HG03135 (cell line): ENCODE results near the gene OTOG.

Source experiments
- ATAC-seq: cut with Tn5 transposase; IDR thresholded peaks from one replicate; pipeline ENCODE4 v1.9.1; 2021; ENCODE audit warnings: mild to moderate bottlenecking, moderate library complexity; ENCODE audit not compliant: unreplicated experiment

OTOG gene

GRCh38 chr11:17535488-17535887 is 11.6 kb upstream of the OTOG start:
- ATAC-seq, result no peak

- no peak for ATAC-seq
Measured at GRCh38 chr11:17537261-17537660, 9.8 kb upstream of the OTOG start.

GRCh38 chr11:17538054-17538453 is 9.0 kb upstream of the OTOG start:
- ATAC-seq, result no peak

GRCh38 chr11:17538731-17539130 is 8.3 kb upstream of the OTOG start:
- no peak for ATAC-seq

GRCh38 chr11:17540807-17541206 is 6.3 kb upstream of the OTOG start:
- no peak for ATAC-seq

DNA sequence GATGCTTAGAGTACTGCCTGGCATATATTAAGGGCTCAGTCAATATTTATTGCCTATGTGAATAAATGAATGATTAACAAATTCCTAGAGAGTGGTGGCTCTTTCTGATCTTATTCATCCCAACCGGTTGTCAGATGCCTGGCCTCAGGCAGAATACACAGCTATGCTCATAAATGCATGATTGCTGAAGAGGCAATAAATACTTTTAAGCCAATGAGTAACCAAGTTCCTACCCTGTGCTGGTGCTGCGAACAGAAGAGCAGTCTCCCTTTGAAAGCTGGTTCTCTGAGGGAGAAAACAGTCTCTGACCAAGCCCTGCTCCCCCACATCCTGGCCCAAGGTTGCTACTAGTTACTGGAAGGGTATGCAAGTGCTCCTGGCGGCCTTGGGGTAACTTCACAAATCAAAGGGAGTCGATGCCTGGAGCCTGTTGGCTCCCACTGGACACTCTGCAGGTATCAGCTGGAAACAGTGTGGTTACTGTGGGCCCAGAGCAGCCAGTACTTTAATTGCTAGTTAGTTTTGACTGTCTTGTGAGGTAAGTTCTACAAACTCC is 5.7 kb upstream of the OTOG start:
- no peak for ATAC-seq

DNA sequence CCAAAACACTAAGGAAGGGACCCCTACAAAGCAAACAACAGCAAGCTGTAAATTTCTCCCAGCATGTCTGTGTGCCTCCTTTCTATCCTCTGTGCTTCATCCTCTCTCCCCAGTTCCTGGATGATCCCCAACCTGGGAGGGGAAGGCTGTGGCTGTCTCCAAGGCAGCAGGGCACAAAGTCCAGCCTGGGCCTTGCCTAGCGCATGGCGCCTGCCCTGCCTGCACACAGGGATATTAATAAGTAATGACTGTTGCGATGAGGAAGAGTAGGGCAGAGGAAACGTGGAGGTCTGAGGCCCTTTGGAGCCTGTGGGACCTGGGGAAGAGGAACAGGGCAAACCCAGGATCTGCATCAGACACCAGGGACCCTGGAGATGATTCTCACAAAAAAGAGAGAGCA is 4.8 kb upstream of the OTOG start:
- ATAC-seq, result no peak

DNA sequence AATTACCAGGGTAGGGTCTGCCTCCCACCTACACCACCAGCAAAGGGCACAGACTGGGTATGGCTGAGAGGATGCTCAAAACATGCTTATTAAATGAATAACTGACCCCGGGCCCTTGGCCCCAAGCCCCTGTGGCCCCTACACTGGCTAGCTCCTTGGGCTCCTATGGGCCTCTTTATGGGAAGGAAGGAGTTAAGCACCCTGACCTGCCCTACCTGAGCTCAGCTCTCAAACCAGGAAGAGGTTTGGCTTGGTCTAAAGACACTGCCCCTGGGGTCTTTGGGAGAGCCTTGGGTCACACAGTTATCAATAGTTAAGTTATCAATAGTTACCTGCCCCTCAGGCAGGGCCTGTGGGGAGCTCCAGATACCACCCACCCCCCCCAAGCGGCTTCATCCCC is 4.0 kb upstream of the OTOG start:
- no peak for ATAC-seq

DNA sequence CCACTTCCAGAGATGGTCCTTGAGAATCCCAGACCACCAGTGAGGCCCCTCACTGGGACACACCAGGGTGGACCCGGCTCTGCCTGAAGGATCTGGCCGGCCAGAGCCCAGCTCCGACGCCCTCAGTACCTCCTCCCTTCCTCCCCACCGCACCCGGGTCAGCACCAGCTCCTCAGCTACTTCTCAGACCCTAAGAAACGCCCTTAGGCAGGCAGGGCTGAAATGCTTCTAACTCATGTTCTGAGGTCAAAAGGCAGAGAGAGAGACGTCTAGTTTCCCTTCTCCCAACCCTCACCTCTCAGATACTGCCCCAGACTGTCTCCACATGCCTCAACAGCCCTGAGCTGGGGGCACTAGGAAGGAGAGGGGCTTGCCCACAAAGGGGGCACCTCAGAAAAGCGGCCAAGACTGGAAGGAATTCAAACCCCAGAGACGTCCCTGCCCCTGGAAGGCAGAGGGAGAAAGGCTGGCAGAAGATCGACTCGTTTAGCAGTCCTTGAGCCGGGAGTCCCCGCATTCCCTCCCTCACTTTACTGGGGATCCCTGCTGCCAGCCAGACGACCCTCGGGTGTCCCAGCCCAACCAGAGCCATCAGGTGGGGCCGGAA is 3.4 kb upstream of the OTOG start:
- ATAC-seq, result no peak

DNA sequence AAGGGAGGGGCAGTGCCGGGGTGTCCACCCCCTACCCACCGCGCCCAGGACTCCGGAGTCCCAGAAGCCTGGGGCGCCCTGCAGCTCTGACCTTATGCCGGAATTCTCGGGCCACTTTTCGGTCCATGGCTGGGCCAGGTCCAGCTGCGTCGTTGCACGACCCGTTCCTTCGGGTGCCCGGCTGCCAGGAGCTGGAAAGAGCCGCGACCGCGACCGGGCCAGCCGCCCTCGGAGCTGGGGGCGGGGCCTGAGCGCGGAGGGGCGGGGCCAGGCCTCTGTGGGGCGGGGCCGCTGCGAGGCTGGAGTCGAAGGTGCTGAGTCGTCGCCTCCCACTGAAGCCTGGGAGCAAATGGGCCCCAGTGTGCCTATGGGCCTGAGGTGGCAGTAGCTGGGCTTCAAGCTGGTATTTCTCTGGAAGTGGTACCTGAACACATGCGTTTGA is 2.9 kb upstream of the OTOG start, which contains the start of gene USH1C:
Gene USH1C, minus strand, starts transcription at position 236 of the 442 bp plus-strand sequence. Its CDS starts 109 bp downstream, at position 127.
- no peak for ATAC-seq

GRCh38 chr11:17546240-17546639 is 819 bp upstream of the OTOG start:
- no peak for ATAC-seq

DNA sequence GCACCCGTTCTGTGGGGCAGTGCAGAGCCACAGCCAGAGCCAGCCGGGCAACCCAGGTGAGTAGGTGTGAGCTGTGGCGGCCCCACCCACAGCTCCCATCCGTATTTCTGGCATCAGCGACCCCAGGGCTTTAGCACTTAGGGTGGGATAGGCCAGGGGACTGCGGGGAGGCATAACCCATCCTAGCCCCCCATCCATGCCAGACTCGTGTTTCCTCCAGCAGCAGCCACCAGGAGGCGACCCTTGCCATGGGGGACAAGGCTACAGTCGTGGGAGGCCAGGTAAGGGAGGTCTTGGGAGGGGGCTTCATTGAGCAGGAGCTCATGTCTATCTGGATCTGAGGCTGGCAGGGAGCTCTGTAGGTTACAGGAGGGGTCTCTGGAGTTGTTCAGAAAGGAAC is 873 bp downstream of the OTOG start:
- ATAC-seq, result no peak

- no peak for ATAC-seq
Measured at GRCh38 chr11:17548444-17548843, 1.4 kb downstream of the OTOG start.

- ATAC-seq, result no peak
Measured at GRCh38 chr11:17550450-17551346, 3.6 kb downstream of the OTOG start.

GRCh38 chr11:17551347-17552040 is 4.4 kb downstream of the OTOG start:
- ATAC-seq, result no peak

GRCh38 chr11:17552041-17552355 is 4.9 kb downstream of the OTOG start:
- no peak for ATAC-seq

DNA sequence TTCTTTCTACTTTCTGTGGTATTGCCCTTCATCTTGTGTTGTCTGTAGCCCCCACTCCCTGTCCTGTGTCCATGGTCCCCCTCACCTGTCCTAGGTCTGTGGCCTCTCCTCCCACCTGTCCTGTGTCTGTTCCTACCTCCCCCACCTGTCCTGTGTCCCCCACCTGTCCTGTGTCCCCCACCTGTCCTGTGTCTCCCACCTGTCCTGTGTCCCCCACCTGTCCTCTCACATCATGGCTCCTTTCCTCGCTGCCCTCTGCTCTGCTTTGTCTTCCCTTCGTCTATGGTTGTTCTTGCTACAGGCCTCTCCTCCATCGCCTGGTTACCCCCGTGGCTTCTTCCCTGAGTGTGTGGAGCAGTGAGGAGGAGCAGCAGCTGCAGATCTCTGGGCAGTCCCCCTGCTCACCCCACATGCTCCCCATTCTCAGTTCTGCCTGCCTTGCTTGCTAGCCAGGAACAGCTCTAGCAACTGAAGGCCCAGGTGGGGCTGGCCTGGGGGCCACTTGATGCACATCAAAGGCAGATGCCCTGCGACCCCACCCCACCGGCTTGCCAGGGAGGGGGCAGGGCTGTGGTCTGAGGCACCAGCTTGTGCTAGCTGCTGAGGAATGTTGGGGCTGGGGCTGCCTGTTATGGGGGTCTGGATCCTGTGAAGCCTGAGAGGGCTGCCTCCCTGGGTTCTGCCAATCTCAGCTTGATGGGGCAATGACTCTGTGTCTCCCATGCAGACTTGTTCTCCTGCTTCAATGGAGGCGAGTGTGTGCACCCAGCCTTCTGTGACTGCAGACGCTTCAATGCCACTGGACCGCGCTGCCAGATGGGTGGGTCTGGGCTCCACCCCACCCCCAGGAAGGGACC is 5.6 kb downstream of the OTOG start:
- ATAC-seq, result no peak

- no peak for ATAC-seq
Measured at GRCh38 chr11:17553249-17553546, 6.1 kb downstream of the OTOG start.

GRCh38 chr11:17554487-17554886 is 7.4 kb downstream of the OTOG start:
- no peak for ATAC-seq

DNA sequence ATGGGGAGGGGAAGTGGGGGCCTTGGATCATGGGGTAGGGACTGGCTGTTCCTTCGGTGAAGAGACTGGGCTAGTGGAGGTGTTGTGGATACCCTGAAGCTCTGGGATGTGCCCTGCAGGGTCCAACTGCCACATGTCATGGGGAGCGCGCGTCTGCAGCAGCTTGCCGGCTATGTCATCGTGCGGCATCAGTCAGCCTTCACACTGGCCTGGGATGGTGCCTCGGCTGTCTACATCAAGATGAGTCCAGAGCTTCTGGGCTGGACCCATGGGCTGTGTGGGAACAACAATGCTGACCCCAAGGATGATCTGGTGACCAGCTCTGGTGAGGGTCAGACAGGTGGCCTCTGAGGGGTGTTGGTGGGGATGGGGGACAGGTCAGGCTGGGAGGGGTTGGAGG is 9.9 kb downstream of the OTOG start:
- no peak for ATAC-seq
